SK-N-DZ (cell line): ENCODE measurements around the gene CIZ1.
"Not testable (repeated sequence)": the region's sequence is repeated elsewhere in the genome, so short reads cannot be mapped to it uniquely, and the experiment has no call there.

ENCODE experiments used
- DNase-seq: peaks from one replicate; pipeline ENCODE4 v3.0.0-alpha.2; 2015; ENCODE audit warnings: low spot score

The CIZ1 gene

DNA sequence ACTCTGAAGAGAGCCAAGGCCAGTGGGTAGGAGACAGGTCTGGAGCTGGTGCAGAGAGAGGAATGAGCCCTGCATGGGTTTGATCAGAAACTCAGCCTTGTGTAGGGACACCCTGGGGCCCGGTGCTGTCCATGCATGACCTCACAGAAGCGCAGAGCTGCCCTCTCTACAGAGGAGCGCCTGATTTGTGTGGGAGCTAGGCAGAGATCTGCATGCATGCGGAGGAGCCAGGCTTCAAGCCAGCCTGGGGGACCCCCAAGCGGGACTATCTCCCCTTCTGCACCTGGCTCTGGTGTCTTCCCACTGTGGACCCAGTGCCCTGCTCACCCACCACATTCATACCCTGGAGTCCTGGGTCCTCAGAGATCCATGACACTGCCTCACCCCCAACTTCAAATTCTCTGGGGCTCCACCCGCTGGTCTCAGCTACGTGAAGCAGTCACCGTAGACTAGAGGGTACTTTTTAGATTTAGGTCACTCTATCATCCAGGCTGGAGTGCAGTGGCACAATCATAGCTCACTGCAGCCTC lies 44.7 kb downstream of the CIZ1 start:
- no peak for DNase-seq

DNA sequence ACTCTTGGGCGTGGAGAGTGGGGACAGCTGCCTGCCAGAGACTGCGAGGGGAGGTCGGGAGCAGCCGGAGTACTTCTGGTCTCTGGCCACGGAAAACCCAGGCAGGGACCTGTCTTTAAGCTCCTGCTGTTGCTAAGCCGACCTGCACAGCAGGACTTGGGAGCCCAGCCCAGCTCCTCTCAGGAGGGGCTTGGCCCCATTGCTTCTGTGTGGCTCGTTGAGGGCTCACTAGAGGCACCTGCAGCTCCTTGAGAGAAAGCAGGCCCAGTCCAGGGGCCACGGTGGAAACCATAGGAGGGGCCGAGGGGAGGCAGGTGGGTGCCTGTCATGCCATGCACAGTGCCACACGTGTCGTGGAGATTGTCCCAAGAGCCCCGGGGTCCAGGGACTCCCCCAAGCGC lies 45.4 kb downstream of the CIZ1 start:
- DNase-seq = no peak

DNA sequence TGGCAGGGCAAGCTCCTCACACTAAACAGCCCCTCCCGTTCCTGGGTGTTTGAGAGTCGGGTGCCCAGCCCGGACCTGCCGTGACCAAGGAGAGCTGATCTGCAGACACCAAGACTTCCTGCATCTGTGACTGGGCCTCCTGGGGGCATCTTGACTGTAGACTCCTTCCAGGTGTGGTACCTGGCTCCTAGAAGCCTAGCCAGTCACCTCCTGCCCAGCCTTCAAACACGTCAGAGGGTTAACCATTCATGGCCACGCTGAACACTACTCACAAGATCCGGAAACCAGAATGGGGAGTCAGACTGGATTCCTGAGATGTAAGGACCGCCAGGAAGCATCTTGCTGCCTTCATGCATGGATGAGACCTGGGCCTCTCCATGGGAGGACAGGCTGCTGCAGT lies 45.8 kb downstream of the CIZ1 start:
- DNase-seq = no peak

DNA sequence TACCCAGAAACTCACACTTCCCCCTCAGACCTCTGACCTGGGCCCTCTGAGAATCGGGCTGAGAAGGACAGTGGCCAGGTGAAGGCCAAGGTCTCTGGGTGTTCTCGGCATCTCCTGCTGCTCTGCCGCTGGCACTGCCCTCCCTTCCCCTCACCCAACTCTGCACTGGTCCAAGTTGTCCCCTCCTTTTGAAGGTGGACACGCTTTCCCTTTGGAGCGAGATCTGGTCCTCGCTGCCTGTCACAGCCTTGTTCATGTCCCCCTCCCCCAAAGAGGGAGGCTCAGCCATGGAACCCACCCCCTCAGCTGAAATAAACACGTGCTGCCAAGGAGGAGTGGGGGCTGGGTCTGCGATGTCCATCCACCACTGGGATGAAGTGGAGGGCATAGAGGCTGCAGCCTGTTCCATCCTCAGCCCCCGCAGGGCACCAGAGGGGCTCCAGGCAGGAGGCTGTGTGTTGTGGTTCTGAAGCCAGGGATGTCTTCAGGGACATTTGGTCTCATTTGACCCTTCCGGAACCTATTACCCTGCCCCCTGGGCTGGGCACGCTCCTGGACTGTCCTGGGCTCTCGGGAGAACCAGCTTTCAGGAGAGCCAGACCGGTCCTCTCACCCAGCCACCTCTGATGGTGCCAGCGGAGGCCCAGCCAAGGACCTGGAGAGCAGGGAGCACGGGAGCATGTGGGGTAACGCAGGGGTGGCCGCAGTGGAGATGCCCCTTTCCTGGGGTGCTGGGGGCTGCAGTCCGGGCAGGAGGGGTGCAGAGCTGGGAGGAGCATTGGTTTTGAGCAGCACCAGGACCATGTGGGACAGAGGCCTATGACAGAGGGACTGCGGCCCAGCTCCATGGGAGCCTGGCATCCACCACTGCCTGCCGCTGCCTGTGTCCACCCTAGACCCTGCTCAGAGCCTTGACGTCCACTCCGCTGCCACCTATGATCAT lies 46.9 kb downstream of the CIZ1 start:
- DNase-seq = no peak

DNA sequence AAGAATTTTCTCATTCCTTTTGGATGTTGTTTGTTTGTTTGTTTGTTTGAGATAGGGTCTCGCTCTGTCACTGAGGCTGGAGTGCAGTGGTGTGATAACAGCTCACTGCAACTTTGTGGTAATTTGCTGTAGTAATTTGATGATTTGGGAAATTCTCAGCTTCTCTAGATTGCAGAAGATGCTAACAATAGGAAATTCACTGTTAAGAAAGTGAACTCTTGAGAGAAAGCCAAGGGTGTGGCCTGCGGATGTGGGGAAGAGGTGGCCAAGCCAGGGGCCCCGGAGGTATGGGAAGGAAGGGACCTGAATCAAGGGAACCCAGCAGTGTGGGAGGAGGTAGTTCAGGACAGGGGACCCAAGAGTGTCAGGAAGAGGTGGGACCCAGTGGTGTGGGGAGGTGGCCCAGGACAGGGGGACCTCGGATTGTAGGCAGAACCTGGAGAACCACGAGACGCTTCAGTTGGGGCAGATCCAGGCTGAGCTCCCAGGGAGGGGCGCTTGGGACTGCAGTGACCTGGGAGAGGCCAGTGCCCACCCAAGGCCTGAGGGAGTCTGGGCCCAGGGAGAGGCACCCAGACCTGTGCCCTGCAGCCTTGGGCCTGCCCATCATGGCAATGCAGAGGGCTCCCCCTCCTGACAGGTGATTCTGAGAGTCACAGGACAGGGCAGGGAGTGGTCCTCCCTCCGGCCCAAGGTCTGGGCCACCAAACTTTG lies 47.7 kb downstream of the CIZ1 start:
- no peak for DNase-seq

DNA sequence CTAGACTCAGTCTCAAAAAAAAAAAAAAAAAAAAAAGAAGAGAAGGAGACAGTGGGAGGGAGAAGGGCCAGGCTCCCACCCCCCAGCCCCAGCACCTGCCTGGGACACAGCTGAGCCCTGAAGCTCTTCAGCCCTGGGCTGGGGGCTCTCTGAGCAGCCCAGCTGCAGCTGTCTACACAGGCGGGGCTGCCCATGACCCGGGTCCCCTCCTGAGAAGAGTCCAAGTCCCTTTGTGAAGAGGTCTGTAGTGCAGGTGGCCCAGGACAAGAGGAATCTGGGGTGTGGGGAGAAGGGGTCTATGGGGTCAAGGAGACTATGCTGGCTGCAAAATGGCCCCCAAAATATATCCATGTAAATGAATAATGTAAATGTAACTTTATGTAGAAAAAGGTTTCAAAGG lies 48.8 kb downstream of the CIZ1 start:
- no peak for DNase-seq

DNA sequence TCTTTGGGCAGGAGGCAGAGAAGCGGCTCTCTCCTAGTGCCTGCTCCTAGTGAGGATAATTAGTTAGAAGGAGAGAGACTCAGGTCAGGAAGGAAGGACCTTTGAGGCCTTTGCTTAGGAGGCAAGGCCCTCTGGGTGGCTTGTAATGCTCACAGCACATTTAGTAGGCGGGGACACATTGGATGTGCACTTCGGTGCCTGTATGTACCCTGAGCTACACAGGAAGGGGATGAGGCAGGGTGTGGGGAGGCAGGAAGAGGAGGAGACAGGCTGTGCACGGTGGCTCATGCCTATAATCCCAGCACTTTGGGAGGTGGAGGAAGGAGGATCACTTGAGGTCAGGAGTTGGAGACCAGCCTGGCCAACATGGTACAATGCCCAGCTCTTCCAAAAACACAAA lies 49.3 kb downstream of the CIZ1 start:
- DNase-seq = no peak

DNA sequence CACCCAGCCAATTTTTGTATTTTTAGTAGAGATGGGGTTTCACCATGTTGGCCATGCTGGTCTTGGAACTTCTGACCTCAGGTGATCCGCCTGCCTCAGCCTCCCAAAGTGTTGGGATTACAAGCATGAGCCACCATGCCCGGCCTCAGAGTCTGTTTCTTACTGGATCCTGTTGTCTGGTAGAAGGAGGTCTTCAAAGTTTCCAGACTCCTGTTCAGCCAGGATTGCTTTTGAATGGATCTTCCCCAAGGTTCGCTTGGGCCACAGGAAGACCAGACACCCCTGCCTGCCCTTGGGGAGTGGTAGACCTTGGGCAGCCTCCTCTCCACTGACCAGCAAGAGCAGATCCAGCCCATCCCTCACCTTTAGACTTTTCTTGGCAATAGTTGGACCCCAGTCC lies 49.8 kb downstream of the CIZ1 start:
- no peak for DNase-seq

DNA sequence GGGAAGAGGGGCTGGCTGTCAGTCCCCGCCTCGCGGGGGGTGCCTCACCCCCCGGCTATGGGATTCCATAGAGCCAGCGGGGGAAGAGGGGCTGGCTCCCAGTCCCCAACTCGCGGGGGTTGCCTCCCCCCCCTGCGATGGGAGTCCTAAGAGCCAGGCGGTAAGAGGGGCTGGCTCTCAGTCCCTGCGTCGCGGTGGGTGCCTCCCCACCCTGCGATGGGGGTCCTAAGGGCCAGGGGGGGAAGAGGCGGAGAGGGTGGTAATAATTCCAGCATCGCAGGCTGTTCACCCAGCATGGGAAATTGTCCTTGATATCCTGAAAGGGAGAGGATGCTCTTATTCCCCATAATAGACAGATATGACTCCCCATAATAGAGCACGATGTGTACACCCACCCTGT lies 51.8 kb downstream of the CIZ1 start:
- DNase-seq = no peak

DNA sequence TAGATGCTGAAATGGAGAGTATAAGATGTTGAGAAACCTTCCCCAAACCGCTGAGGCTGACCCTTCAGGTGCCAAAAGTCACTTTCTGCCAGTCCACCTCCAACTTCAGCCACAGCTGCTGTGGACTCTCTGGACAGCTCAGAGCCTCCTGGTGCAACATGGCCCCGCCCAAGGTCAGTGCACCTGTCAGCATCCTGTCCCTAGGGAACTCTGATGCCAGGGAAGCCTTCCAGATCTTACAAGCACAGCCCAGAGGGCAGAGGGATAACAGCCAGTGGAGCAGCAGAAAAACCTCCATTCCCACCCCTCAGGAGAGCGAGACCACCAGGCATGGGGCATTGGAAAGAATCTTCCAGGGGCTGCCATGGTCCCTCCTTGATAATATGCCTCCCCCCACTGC lies 53.4 kb downstream of the CIZ1 start:
- no peak for DNase-seq

DNA sequence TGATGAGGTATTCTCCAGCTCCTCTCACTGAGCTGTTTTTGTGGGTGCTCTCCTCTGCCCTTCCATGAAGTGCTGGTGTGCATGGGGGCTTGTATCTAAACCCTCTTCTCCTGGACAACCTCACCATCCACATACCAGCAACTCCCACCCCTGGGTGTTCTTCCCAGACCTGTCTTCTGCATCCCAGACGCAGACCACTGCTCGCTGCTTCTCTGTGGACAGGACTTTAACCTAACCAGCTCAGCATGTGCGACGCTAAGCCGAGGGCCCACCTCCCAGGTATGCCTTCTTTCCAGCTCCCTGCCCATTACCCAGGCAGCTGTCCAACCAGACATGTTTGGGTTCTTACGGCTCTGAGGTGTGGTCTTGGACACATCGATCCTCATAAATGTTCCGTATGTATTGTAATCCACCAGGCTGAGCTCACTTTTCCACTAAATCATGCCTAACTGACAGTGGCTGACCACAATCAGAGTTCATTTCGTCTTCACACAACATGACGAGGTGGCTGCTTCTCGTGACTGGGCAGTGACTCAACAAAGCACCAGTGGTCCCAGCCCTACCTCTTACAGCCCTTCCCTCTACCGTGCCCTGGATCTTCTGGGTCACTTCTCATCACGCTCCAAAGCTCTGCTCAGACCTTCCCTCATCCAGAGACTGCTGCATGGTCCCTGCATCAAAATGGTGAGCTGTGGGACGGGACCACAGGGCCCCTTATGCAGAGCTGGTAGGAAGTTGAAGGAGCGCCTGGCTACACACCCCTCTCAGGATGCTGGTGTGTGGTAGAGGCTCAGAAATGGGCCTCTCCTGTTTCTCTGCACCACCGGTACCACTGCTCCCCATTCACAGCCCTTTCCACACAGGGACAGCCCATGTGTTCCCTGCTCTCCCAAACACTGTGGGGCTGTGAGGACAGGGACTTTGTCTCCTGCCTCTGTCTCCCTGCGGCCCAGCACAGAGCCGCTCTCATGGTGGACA lies 54.3 kb downstream of the CIZ1 start:
- DNase-seq = no peak

DNA sequence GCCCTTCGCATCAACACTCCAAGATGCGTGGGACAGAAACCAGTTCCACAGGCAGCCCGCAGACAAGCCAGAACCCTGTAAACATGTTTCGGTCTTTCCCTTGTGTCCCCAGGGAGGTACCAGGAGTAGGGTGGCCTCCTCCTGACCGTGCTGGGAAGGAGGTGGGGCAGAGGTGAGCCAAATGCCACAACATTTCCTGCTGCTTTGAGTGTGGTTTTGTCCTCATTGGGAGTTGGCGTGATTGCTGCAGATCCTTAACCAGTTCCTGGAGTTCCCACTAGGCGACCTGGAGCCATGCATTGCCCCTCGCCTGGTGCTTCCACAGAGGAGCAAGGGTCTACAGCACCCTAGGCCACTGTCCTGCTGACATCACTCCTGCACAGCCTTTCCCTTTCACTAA lies 55.8 kb downstream of the CIZ1 start:
- not testable (repeated sequence) for DNase-seq

DNA sequence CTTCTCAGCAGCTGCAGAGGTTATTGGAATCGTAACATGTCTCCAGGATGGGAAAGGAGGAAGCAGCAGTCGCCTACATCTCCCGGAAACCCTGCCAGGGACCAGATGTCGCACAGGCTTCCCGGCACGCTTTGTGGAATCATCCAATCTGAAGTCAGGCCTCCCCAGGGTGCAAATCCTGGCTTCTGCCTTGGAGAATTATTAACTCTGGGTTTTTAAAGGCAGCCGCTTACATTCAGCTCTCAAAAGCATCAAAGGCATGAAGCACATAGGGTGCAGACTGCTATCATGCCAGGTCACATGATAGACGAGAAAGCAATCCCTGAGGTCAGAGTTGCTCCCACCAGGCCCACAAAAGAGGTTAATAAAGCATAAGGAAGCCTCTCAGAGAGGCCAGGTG lies 59.2 kb downstream of the CIZ1 start:
- not testable (repeated sequence) for DNase-seq

DNA sequence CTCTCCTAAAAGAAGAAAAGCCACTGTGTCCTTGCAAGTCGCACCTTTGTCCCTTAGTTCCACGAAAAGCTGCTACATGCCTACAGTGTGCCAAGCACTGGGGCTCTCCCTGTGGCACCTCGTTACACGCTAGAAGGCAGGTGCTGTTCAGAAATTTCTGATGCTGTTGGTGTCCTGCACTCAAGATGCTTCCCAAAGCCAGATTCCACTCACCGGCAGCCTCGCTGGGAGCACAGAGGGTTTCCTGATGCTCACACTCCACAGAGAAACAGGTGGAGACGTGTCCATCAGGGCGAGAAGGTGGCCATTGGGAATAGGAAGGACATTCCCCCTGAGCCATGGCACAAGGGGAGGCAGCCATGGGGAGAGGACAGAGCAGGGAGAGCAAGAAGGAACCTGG lies 60.0 kb downstream of the CIZ1 start:
- DNase-seq = not testable (repeated sequence)

DNA sequence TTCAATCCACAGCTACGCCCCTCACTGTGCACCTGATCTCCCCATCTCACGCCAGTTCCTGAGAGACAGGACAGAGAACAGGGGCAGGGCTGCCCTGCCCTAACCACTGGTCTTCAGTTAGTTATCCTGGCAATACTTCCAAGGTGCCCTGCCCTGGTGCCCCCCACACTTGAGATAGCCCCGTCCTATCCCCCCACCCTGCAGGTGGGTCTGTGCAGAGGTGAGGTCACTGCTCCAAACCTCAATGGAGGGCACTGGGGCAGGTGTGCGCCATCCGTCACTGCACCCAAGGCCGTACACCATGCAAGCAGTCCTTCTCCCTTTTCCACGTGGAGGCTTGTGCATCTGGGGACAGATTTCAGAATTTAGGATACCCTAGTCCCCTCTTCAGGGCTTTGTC lies 60.7 kb downstream of the CIZ1 start:
- DNase-seq = not testable (repeated sequence)

DNA sequence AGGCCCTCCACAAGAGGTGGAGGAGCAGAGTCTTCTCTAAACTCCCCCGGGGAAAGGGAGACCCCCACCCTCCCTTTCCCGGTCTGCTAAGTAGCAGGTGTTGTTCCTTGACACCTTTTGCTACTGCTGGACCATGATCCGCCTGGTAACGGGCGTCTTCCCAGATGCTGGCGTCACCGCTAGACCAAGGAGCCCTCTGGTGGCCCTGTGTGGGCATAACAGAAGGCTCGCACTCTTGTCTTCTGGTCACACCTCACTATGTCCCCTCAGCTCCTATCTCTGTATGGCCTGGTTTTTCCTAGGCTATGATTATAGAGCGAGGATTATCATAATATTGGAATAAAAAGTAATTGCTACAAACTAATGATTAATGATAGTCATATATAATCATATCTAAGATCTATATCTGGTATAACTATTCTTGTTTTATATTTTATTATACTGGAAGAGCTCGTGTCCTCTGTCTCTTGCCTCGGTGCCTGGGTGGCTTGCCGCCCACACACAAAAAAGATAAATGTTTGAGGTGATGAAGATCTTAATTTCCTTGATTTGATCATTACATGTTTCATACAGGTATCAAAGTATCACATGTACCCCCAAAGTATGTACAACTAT lies 61.3 kb downstream of the CIZ1 start:
- DNase-seq = not testable (repeated sequence)

DNA sequence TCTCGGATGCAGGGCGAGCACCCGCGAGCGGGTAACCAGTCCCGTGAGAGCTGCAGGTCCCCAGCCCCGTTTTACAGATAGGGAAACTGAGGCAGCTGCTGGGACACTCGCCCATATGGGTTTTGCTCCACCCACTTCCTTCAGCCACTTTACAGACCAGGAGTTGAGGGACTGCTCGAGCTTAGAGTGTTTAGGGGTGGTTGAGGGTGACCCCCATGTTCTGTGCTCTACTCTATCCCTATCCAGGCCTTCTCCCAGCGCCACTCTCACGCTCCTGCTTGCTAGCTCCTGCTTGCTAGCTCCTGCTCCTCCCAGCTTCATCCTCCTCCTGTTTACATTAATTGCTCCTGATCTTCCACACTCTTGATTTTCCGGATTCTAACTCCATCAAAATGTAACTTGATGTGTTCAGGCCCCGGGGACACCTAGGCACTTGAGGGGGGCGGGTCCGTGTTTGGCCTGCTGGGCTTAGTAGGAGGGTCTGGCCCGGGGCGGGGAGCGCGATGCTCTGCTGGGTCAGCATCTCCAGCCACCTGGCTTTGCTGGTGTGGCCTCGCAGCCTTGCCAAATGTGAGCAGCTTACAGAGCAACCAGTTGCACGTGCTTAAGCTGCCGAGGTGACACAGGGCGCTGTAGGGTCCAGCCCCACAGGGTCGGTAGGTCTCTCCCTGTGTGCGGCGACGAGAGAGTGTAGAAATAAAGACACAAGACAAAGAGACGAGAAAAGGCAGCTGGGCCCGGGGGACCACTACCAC lies 62.4 kb downstream of the CIZ1 start:
- no peak for DNase-seq

DNA sequence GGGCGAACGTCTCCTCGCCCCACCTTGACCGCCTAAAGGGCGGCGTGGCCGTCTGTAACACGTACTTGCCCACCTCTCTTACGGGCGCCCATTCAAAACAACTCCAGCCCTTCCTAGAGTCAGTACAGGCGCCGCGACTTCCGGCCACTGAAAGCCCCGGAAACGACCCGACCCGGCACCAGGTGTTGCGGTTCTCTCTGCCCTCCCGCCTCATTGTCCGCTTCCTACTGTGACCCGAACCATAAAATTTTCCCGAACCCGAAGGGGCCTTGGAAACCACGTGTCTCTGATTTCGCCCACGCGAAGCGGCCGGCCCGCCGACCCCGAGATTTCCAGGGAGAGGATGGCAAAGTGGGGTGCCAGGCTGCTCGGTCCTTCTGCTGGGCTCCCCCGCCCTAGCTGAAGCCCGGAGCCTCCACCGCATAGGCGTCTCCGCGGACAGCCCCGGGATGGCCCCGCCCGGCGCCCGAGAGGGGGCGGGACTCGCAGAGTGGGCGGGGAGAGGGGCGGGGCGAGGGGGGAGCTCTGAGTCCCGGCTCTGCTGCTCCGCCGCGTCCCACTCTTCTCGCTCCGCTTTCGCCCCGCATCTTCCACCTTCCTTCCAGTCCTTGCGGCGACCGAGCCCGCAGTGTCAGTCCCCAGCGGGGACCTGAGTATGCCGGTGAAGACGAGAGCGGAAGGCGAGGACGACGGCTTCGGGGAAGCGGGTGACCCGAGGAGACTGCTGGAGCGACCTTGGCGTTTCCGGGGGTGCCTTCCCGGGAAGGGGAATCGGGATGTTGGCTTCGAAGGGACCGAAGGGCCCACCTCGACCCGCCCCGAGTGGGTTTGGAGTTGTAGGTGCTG lies 63.2 kb downstream of the CIZ1 start:
- peak; percentile 96 for DNase-seq

DNA sequence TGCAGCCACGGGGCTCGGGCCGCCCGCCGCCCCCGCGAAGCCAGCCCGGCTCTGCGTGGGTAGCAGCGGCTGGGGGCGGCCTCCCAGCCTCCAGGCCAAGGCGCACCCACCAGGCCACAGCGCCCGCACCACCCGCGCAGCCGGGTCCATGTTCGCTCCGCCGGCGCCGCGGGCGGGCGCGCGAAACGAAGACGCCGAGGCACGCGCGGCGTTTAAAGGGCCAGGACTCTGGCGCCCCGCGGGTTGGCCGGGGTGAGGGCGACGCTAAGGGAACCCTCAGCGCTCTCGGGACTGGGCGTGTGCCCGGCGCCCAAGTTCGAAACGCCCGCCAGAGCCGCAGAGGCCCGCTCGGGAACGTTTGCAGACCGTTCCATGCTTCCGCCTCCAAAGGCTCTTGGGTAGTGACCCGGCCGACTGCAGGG lies 63.8 kb downstream of the CIZ1 start, which contains the start of gene PTGES2:
Gene PTGES2 (minus strand): TSS at position 162 of the 422 bp plus-strand sequence. CDS start 12 bp downstream, at position 150.
- peak; percentile 87 for DNase-seq
